ENCODE data around the gene QRSL1. TPM values are rescaled to one million over a fixed set of nuclear protein-coding genes. Genes with fewer than 3 reads are reported as not detected.

The QRSL1 gene
- polyA plus RNA-seq, 3 donors: 5.7 to 7.8 (median 5.8) TPM

DNA sequence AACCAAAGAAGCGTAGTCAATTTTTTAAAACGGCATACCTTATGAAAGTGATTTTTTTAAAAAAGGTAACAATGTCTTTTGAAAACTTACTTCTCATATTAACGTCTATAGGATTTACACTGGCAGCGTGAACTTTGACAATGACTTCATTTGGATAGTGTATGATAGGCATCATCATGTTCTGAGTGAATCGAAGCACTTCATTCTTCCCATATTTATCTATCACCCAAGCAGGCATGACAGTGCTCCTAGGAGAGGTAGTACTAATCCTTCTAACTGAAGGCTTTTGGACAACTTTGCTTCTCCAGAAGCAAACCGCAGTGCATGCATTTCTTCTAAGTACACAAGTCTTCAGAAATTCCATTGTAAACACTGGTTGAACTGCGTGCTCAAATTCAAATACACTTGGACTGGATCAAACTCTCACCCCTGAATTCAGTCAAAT is 698 bp upstream of the QRSL1 start:
- Histone ChIP-seq H4K20me1 (ENCODE audit: insufficient read depth, low read length) (no peaks in the 10 kb centered on the region), H3K36me3 (replicated peaks in 1 of 2; ENCODE audit: control insufficient read depth in 1 of 2, insufficient read depth in 2 of 2, low read length in 2 of 2) (no peaks in the 10 kb centered on the region), H3K27me3 (ENCODE audit: control insufficient read depth in 2 of 2, insufficient read depth in 2 of 2, low read length in 2 of 2) (no peaks in the 10 kb centered on the region), H3K27ac (ENCODE audit: low read depth in 1 of 2, low read length in 2 of 2) (peak overlapping the region; percentile 90 to 93), H3K4me2 (replicated peaks; ENCODE audit: extremely low read depth, low read length, poor library complexity, severe bottlenecking) (peak overlapping the region; percentile 77), H3K4me3 (replicated peaks in 1 of 3; ENCODE audit: low read depth in 2 of 3, low read length in 3 of 3) (peak overlapping the region; percentile 86 to 95 (median 88)), H3K4me1 (ENCODE audit: control insufficient read depth in 1 of 2, insufficient read depth in 2 of 2, low read length in 2 of 2) (peaks cover 17 to 22% of the 10 kb centered on the region in 2 donors), H3K9ac (ENCODE audit: insufficient read depth, low read length, poor library complexity, severe bottlenecking) (peak overlapping the region; percentile 82), H2AFZ (ENCODE audit: insufficient read depth, low read depth, low read length, poor library complexity, severe bottlenecking) (peak overlapping the region; percentile 94), H3K79me2 (ENCODE audit: insufficient read depth, low read length) (peaks cover 48% of the 10 kb centered on the region), H3K9me3 (replicated peaks in 1 of 2; ENCODE audit: control insufficient read depth in 1 of 2, insufficient read depth in 1 of 2, low read length in 2 of 2) (no peaks in the 10 kb centered on the region)
- 0% methylated on average over 2 of the region's 7 CpGs for WGBS (ENCODE audit: insufficient coverage)
- peaks cover 20% of the 10 kb centered on the region for H3K4me1 Mint-ChIP-seq
- no peaks in the 10 kb centered on the region for H3K9me3 Mint-ChIP-seq
- peaks cover 0 to 3% (median 0%) of the 10 kb centered on the region in 3 donors for H3K27me3 Mint-ChIP-seq (ENCODE audit: low read depth in 3 of 3)
- intact Hi-C loops (cut with micrococcal nuclease): loop anchor here in 1 of 2 donors (5.0 kb wide), 1 partner anchor 181 kb away; no protein-coding TSS in a partner anchor
- peaks cover 0 to 11% of the 10 kb centered on the region in 2 donors for H3K36me3 Mint-ChIP-seq
- H3K4me3 Mint-ChIP-seq: peak overlapping the region; percentile 95
- TF ChIP-seq, protein P1, sequence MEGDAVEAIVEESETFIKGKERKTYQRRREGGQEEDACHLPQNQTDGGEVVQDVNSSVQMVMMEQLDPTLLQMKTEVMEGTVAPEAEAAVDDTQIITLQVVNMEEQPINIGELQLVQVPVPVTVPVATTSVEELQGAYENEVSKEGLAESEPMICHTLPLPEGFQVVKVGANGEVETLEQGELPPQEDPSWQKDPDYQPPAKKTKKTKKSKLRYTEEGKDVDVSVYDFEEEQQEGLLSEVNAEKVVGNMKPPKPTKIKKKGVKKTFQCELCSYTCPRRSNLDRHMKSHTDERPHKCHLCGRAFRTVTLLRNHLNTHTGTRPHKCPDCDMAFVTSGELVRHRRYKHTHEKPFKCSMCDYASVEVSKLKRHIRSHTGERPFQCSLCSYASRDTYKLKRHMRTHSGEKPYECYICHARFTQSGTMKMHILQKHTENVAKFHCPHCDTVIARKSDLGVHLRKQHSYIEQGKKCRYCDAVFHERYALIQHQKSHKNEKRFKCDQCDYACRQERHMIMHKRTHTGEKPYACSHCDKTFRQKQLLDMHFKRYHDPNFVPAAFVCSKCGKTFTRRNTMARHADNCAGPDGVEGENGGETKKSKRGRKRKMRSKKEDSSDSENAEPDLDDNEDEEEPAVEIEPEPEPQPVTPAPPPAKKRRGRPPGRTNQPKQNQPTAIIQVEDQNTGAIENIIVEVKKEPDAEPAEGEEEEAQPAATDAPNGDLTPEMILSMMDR (IDR thresholded peaks at IDR 0.05): no peak
- no peak for DNase-seq
- peak overlapping the region; percentile 95 to 99 (median 98) for H3K27ac Mint-ChIP-seq

DNA sequence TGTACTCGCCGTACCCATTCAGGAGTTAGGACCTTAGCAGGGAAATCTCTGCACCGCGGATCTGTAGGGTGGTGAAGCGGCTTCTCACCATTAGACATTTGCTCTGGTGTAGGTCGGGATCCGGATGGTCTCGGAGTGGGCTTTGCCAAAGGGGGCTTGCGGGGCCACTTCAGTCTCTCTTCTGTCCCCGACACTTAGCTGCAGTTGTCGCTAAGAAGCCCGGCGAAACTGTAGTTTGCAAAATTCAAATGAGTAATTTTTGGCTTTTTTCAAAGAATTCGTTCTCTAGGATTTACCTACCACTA is 433 bp downstream of the QRSL1 start:
- Histone ChIP-seq H3K9me3 (replicated peaks in 1 of 2; ENCODE audit: control insufficient read depth in 1 of 2, insufficient read depth in 1 of 2, low read length in 2 of 2) (no peaks in the 10 kb centered on the region), H3K4me3 (replicated peaks in 1 of 3; ENCODE audit: low read depth in 2 of 3, low read length in 3 of 3) (peak overlapping the region; percentile 86 to 95 (median 88)), H3K4me1 (ENCODE audit: control insufficient read depth in 1 of 2, insufficient read depth in 2 of 2, low read length in 2 of 2) (peaks cover 17 to 22% of the 10 kb centered on the region in 2 donors), H3K4me2 (replicated peaks; ENCODE audit: extremely low read depth, low read length, poor library complexity, severe bottlenecking) (peak overlapping the region; percentile 77), H3K79me2 (ENCODE audit: insufficient read depth, low read length) (peaks cover 59% of the 10 kb centered on the region), H2AFZ (ENCODE audit: insufficient read depth, low read depth, low read length, poor library complexity, severe bottlenecking) (peak overlapping the region; percentile 94), H4K20me1 (ENCODE audit: insufficient read depth, low read length) (no peaks in the 10 kb centered on the region), H3K9ac (ENCODE audit: insufficient read depth, low read length, poor library complexity, severe bottlenecking) (peak overlapping the region; percentile 82), H3K27ac (ENCODE audit: low read depth in 1 of 2, low read length in 2 of 2) (peak overlapping the region; percentile 90 to 93), H3K36me3 (replicated peaks in 1 of 2; ENCODE audit: control insufficient read depth in 1 of 2, insufficient read depth in 2 of 2, low read length in 2 of 2) (no peaks in the 10 kb centered on the region), H3K27me3 (ENCODE audit: control insufficient read depth in 2 of 2, insufficient read depth in 2 of 2, low read length in 2 of 2) (no peaks in the 10 kb centered on the region)
- TF ChIP-seq, protein P1 (IDR thresholded peaks at IDR 0.05): no peak
- no peaks in the 10 kb centered on the region for H3K9me3 Mint-ChIP-seq
- peaks cover 20% of the 10 kb centered on the region for H3K4me1 Mint-ChIP-seq
- no peak for DNase-seq
- intact Hi-C loops (cut with micrococcal nuclease): loop anchor here in 1 of 2 donors (5.0 kb wide), 1 partner anchor 183 kb away; no protein-coding TSS in a partner anchor
- peak overlapping the region; percentile 95 to 99 (median 98) for H3K27ac Mint-ChIP-seq
- peaks cover 0 to 3% (median 0%) of the 10 kb centered on the region in 3 donors for H3K27me3 Mint-ChIP-seq (ENCODE audit: low read depth in 3 of 3)
- 0% methylated on average over 8 of the region's 14 CpGs for WGBS (ENCODE audit: insufficient coverage)
- peak overlapping the region; percentile 95 for H3K4me3 Mint-ChIP-seq
- peaks cover 0 to 11% of the 10 kb centered on the region in 2 donors for H3K36me3 Mint-ChIP-seq

Data from CD14-positive monocyte (primary cell).